Stimulated activated CD4-positive, alpha-beta T cell treated with anti-CD3 and anti-CD28 coated beads, Interleukin-15, amount 100 ng/mL, for 48 hours (primary cell): Measurements from ENCODE around the gene SURF2.
"Not testable (repeated sequence)": the region's sequence is repeated elsewhere in the genome, so short reads cannot be mapped to it uniquely, and the experiment has no call there.

ENCODE experiments used
- DNase-seq, 2 donors: peaks; one replicate each; pipeline ENCODE4 v3.0.0-alpha.2; 2020; ENCODE audit warnings: low read depth in 2 of 2

SURF2 gene

GRCh38 chr9:133356391-133357091 lies at the start of gene SURF2, which contains the start of gene SURF1:
TSS of gene SURF2 (plus strand) at chr9:133356550. CDS start at chr9:133356593, 43 bp downstream.
TSS of gene SURF1 (minus strand) at chr9:133356487. CDS start at chr9:133356453, 34 bp downstream.
- DNase-seq = peak; percentile 78 to 90

GRCh38 chr9:133307301-133307700 lies 49.0 kb upstream of the SURF2 start:
- DNase-seq = no peak

- no peak for DNase-seq
These were observed 46.7 kb upstream of the SURF2 start for GRCh38 chr9:133309608-133310007.

- DNase-seq = no peak
These were observed 40.4 kb upstream of the SURF2 start for GRCh38 chr9:133315997-133316396.

GRCh38 chr9:133317551-133317950 lies 38.8 kb upstream of the SURF2 start:
- DNase-seq = not testable (repeated sequence)

- DNase-seq = no peak
These were observed 35.9 kb upstream of the SURF2 start for GRCh38 chr9:133320421-133320881.

GRCh38 chr9:133321411-133321935 lies 34.9 kb upstream of the SURF2 start:
- no peak for DNase-seq

- no peak for DNase-seq
These were observed 33.6 kb upstream of the SURF2 start for GRCh38 chr9:133322701-133323100.

- no peak for DNase-seq
These were observed 33.1 kb upstream of the SURF2 start for GRCh38 chr9:133323211-133323610.

GRCh38 chr9:133323991-133324703 lies 32.2 kb upstream of the SURF2 start:
- DNase-seq = no peak

GRCh38 chr9:133327021-133327420 lies 29.3 kb upstream of the SURF2 start:
- DNase-seq = not testable (repeated sequence)

- DNase-seq = no peak
These were observed 28.4 kb upstream of the SURF2 start for GRCh38 chr9:133327834-133328484.

GRCh38 chr9:133329306-133330156 lies 26.8 kb upstream of the SURF2 start:
- not testable (repeated sequence) for DNase-seq

GRCh38 chr9:133331221-133331620 lies 25.1 kb upstream of the SURF2 start:
- no peak for DNase-seq

- DNase-seq = no peak
These were observed 24.5 kb upstream of the SURF2 start for GRCh38 chr9:133331641-133332380.

- DNase-seq = no peak
These were observed 24.0 kb upstream of the SURF2 start for GRCh38 chr9:133332381-133332730.

GRCh38 chr9:133333011-133333410 lies 23.3 kb upstream of the SURF2 start:
- DNase-seq = no peak

- no peak for DNase-seq
These were observed 22.8 kb upstream of the SURF2 start for GRCh38 chr9:133333566-133333965.

GRCh38 chr9:133334161-133334560 lies 22.2 kb upstream of the SURF2 start:
- DNase-seq = no peak

GRCh38 chr9:133334888-133335287 lies 21.5 kb upstream of the SURF2 start:
- DNase-seq = not testable (repeated sequence)
